NOMO-1 (cell line): ENCODE measurements around the gene LRP5.

Source experiments
- DNase-seq, 2 experiments: peaks; one replicate each; lab custom pipeline; 2025; ENCODE audit not compliant: unreplicated experiment in 2 of 2; lab: John Stamatoyannopoulos, UW

Gene LRP5

GRCh38 chr11:68312117-68312779 is at the start of gene LRP5:
TSS of gene LRP5 (plus strand) at chr11:68312591. CDS start at chr11:68312715, 124 bp downstream.
- DNase-seq = peak in 1 of 2 experiments; percentile 24

- no peak for DNase-seq
Measured at GRCh38 chr11:68263444-68264035, 48.9 kb upstream of the LRP5 start.

- no peak for DNase-seq
Measured at GRCh38 chr11:68264244-68264643, 48.1 kb upstream of the LRP5 start.

- no peak for DNase-seq
Measured at GRCh38 chr11:68264741-68265540, 47.5 kb upstream of the LRP5 start.

- DNase-seq = peak; percentile 61 to 66
Measured at GRCh38 chr11:68266121-68266891, 46.1 kb upstream of the LRP5 start.

GRCh38 chr11:68266936-68267880 is 45.2 kb upstream of the LRP5 start:
- DNase-seq = no peak

GRCh38 chr11:68267881-68268240 is 44.5 kb upstream of the LRP5 start:
- DNase-seq = no peak

GRCh38 chr11:68269414-68270081 is 42.8 kb upstream of the LRP5 start:
- no peak for DNase-seq

- no peak for DNase-seq
Measured at GRCh38 chr11:68270196-68271022, 42.0 kb upstream of the LRP5 start.

GRCh38 chr11:68271023-68271780 is 41.2 kb upstream of the LRP5 start:
- peak; percentile 60 to 81 for DNase-seq

GRCh38 chr11:68271781-68272608 is 40.4 kb upstream of the LRP5 start, which contains the start of gene C11orf24:
TSS of gene C11orf24 (minus strand) at chr11:68271973. CDS start at chr11:68263767, 8,206 bp downstream.
- peak; percentile 92 to 99 for DNase-seq

- DNase-seq = no peak
Measured at GRCh38 chr11:68273026-68273738, 39.2 kb upstream of the LRP5 start.

- DNase-seq = no peak
Measured at GRCh38 chr11:68274306-68274705, 38.1 kb upstream of the LRP5 start.

GRCh38 chr11:68275721-68276507 is 36.5 kb upstream of the LRP5 start:
- no peak for DNase-seq

- DNase-seq = no peak
Measured at GRCh38 chr11:68276861-68277260, 35.5 kb upstream of the LRP5 start.
